HepG2 (cell line): ENCODE data around the gene FAM219A.

Experiments
- HDAC6 ChIP-seq: fragments of 200-600 bp; sonication (generic); IDR thresholded peaks from 2 replicates; pipeline ENCODE4 v1.7.0; 2017; ENCODE audit warnings: mild to moderate bottlenecking, antibody characterized with exemption, low read length, low read depth
- POLR2AphosphoS5 ChIP-seq: IDR thresholded peaks from 2 replicates; pipeline ENCODE4 v1.6.1; 2012; ENCODE audit warnings: low read depth, low read length
- TF ChIP-seq, protein P1 (sequence below): fragments of 450-650 bp; IDR thresholded peaks from 2 replicates; pipeline ENCODE4 v1.6.1; 2017
- TF ChIP-seq, protein P2 (sequence below): sonication (generic); formaldehyde crosslinking; IDR thresholded peaks from 2 replicates; pipeline ENCODE4 v1.8.0; 2022; ENCODE audit warnings: mild to moderate bottlenecking, missing genetic modification reagents, borderline replicate concordance

- no peak for TF ChIP-seq POLR2AphosphoS5
- TF ChIP-seq, protein P1, sequence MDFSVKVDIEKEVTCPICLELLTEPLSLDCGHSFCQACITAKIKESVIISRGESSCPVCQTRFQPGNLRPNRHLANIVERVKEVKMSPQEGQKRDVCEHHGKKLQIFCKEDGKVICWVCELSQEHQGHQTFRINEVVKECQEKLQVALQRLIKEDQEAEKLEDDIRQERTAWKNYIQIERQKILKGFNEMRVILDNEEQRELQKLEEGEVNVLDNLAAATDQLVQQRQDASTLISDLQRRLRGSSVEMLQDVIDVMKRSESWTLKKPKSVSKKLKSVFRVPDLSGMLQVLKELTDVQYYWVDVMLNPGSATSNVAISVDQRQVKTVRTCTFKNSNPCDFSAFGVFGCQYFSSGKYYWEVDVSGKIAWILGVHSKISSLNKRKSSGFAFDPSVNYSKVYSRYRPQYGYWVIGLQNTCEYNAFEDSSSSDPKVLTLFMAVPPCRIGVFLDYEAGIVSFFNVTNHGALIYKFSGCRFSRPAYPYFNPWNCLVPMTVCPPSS, result no peak
- TF ChIP-seq, protein P2, sequence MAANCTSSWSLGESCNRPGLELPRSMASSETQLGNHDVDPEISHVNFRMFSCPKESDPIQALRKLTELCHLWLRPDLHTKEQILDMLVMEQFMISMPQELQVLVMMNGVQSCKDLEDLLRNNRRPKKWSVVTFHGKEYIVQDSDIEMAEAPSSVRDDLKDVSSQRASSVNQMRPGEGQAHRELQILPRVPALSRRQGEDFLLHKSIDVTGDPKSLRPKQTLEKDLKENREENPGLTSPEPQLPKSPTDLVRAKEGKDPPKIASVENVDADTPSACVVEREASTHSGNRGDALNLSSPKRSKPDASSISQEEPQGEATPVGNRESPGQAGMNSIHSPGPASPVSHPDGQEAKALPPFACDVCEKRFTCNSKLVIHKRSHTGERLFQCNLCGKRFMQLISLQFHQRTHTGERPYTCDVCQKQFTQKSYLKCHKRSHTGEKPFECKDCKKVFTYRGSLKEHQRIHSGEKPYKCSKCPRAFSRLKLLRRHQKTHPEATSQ (CRISPR knock-in tag), result no peak
- no peak for TF ChIP-seq HDAC6
These were observed 2.2 kb downstream of the FAM219A start for GRCh38 chr9:34456151-34456550.
